ENCODE data around the gene GRIN3B. TPM values are rescaled to one million over a fixed set of nuclear protein-coding genes. Genes with fewer than 3 reads are reported as not detected.

GRIN3B gene
- total and polyA plus RNA-seq, 9 of the 15 experiments (the other 6 are each of a cell fraction or from before 2014, with no cell fraction given): 0.06 to 0.95 (median 0.19) TPM; not detected in 6

- peak; percentile 39 for TF ChIP-seq HMGN3 (IDR thresholded peaks at IDR 0.05; ENCODE audit: borderline replicate concordance, extremely low read depth, insufficient read length, low read depth, low read length)
These were observed 6.3 kb upstream of the GRIN3B start (continued) for GRCh38 chr19:993831-994393.

- peaks cover 13 to 77% of the 10 kb centered on the region in 2 experiments; a peak in 4 of 5 replicates for H3K4me1 ChIP-seq (replicated peaks in 1 of 2; ENCODE audit: control insufficient read depth in 2 of 2, insufficient read depth in 2 of 2, low read length in 2 of 2)
- no peaks in the 10 kb centered on the region for H3K27me3 ChIP-seq (ENCODE audit: control insufficient read depth in 2 of 2, insufficient read depth in 2 of 2, low read length in 2 of 2)
- ATAC-seq: no peak
- no peak overlapping the region for H3K27ac ChIP-seq (ENCODE audit: extremely low read depth, low read depth, low read length)
- in situ Hi-C loops (cut with MboI) (no loop called here), intact Hi-C loops (cut with micrococcal nuclease) (no loop called here)
- H3K9ac ChIP-seq (ENCODE audit: insufficient read depth in 1 of 2, low read depth in 2 of 2, low read length in 2 of 2): no peak overlapping the region
- 96% methylated on average over 14 of the region's 18 CpGs for WGBS (ENCODE audit: insufficient coverage, low coverage, missing lambda C conversion rate)
- TF ChIP-seq POLR2G (IDR thresholded peaks at IDR 0.05; ENCODE audit: low read depth, low read length) (peak; percentile 53; the same call in 1 of the 2 replicates), HMGN3 (IDR thresholded peaks at IDR 0.05; ENCODE audit: borderline replicate concordance, extremely low read depth, insufficient read length, low read depth, low read length) (peak; percentile 2), ZNF696 (CRISPR knock-in tag; conservative IDR thresholded peaks at IDR 0.05) (no peak)
- H3K79me2 ChIP-seq (ENCODE audit: control insufficient read depth, insufficient read depth, low read length): no peaks in the 10 kb centered on the region
- H4K20me1 ChIP-seq (replicated peaks; ENCODE audit: control insufficient read depth, insufficient read depth, low read length): no peaks in the 10 kb centered on the region; the same call in 1 of the 2 replicates
- H3K36me3 ChIP-seq (ENCODE audit: control insufficient read depth, insufficient read depth, low read length): peaks cover 54% of the 10 kb centered on the region; the same call in 2 of the 3 replicates
- DNase-seq (ENCODE audit: extremely low read depth in 1 of 4, low spot score in 3 of 4): no peak
- H2AFZ ChIP-seq (ENCODE audit: low read depth, low read length): no peak overlapping the region
- no TSS peak for BruUV-seq (replicated peaks)
- no peak for FAIRE-seq
- no peaks in the 10 kb centered on the region for H3K9me3 ChIP-seq (replicated peaks; ENCODE audit: control insufficient read depth, insufficient read depth, low read depth, low read length)
- POLR2A ChIA-PET: interaction anchor here (1.4 to 2.8 kb wide), 2 partner anchors 10 to 25 kb away, joined by 5 to 10 read pairs; partner anchors contain the start of gene WDR18
- H3K4me2 ChIP-seq (ENCODE audit: insufficient read depth, low read length): no peak overlapping the region
- H3K4me3 ChIP-seq: no peak overlapping the region
- H3K9me1 ChIP-seq (ENCODE audit: control insufficient read depth, insufficient read depth, low read length): peaks cover 6% of the 10 kb centered on the region
- CTCF ChIA-PET (ENCODE audit: low intra/inter-chr PET ratio): no interaction called here
These were observed 5.7 kb upstream of the GRIN3B start for GRCh38 chr19:994516-994915.

Measured in K562 (cell line).